Panc1 (cell line): ENCODE results near the gene KRCC1. TPM values are rescaled to one million over a fixed set of nuclear protein-coding genes. Genes with fewer than 3 reads are reported as not detected.

Source experiments
- ATAC-seq: fragments of 200-7000 bp; cut with Tn5 transposase; 2 replicates; pipeline ENCODE4 v1.9.1; 2020; ENCODE audit warnings: mild to moderate bottlenecking, moderate library complexity
- BruUV-seq: library from RNA; stranded (reverse); fragments of 400-500 nt; replicated peaks from 2 replicates; lab custom pipeline; 2021; lab: Mats Ljungman, UMichigan
- CTCF ChIA-PET: fragments of 300-600 bp; sonication (Branson Sonifier 250); formaldehyde crosslinking; loops from one replicate; lab custom pipeline; 2022; ENCODE audit warnings: antibody characterized with exemption; lab: Charles Lee
- POLR2A ChIA-PET: fragments of 300-600 bp; sonication (Branson Sonifier 250); formaldehyde crosslinking; loops from one replicate; lab custom pipeline; 2022; ENCODE audit warnings: antibody characterized with exemption; lab: Charles Lee
- DNase-seq: peaks from one replicate; pipeline ENCODE4 v3.0.0-alpha.2; 2010; ENCODE audit warnings: low read depth, low spot score
- H3K27ac ChIP-seq: 2 replicates; pipeline ENCODE4 v1.5.1; 2011; ENCODE audit warnings: mild to moderate bottlenecking, low read length, inconsistent platforms
- H3K27me3 ChIP-seq: fragments of 200-500 bp; sonication (Bioruptor generic); 2 replicates; pipeline ENCODE4 v1.6.0; 2014; ENCODE audit warnings: low read length, inconsistent platforms; ENCODE audit not compliant: control insufficient read depth, insufficient read depth
- H3K36me3 ChIP-seq: fragments of 200-500 bp; sonication (Bioruptor generic); 2 replicates; pipeline ENCODE4 v1.5.1; 2014; ENCODE audit warnings: inconsistent platforms, mild to moderate bottlenecking, low read length, moderate library complexity; ENCODE audit not compliant: control insufficient read depth, insufficient read depth
- H3K4me1 ChIP-seq: 2 replicates; pipeline ENCODE4 v1.5.1; 2011; ENCODE audit warnings: inconsistent platforms, mild to moderate bottlenecking, low read length, moderate library complexity; ENCODE audit not compliant: control insufficient read depth, insufficient read depth
- H3K4me3 ChIP-seq, 2 experiments: 2 replicates each; pipeline ENCODE4 v1.5.1; 2011 to 2012; ENCODE audit warnings: low read depth in 2 of 2, low read length in 2 of 2, mild to moderate bottlenecking in 2 of 2, inconsistent platforms in 1 of 2, moderate library complexity in 1 of 2
- H3K9me3 ChIP-seq: fragments of 200-500 bp; sonication (Bioruptor generic); 2 replicates; pipeline ENCODE4 v1.5.1; 2014; ENCODE audit warnings: low read depth, mild to moderate bottlenecking, inconsistent platforms, low read length, moderate library complexity; ENCODE audit not compliant: control insufficient read depth, insufficient read depth
- POLR2AphosphoS5 ChIP-seq: IDR thresholded peaks from 2 replicates; pipeline ENCODE4 v1.6.1; 2012; ENCODE audit warnings: mild to moderate bottlenecking, low read depth, low read length, moderate library complexity
- SIN3A ChIP-seq: IDR thresholded peaks from 2 replicates; pipeline ENCODE4 v1.6.1; 2012; ENCODE audit warnings: low read depth, mild to moderate bottlenecking, low read length, moderate library complexity, borderline replicate concordance; ENCODE audit not compliant: insufficient read depth
- TCF7L2 ChIP-seq: IDR thresholded peaks from 2 replicates; pipeline ENCODE4 v1.6.1; 2011; ENCODE audit warnings: mild to moderate bottlenecking, low read depth, low read length, inconsistent platforms
- in situ Hi-C: cut with HindIII; loops from 2 replicates; pipeline ENCODE4 v1.10.0; 2016; ENCODE audit warnings: low sequenced_read_pairs, low pct_unique_long_range_greater_than_20kb
- intact Hi-C: fragments of 100-400 bp; cut with micrococcal nuclease; formaldehyde crosslinking; loops from one replicate; pipeline ENCODE4 v1.10.0; 2022; ENCODE audit not compliant: unreplicated experiment
- total RNA-seq: library from RNA; stranded (reverse); gene quantifications from one replicate; pipeline ENCODE4 v1.2.1, GENCODE V29; 2021; ENCODE audit not compliant: unreplicated experiment
- TF ChIP-seq, protein P1 (sequence below), 2 experiments: IDR thresholded peaks; 2 replicates each; pipeline ENCODE4 v1.6.1; 2011 to 2012; ENCODE audit warnings: low read depth in 2 of 2, control low read depth in 1 of 2, low read length in 1 of 2, mild to moderate bottlenecking in 1 of 2, moderate library complexity in 1 of 2; ENCODE audit not compliant: insufficient read depth in 1 of 2
- TF ChIP-seq, protein P2 (sequence below): fragments of 450-650 bp; IDR thresholded peaks from 2 replicates; pipeline ENCODE4 v1.5.1; 2017; ENCODE audit warnings: mild to moderate bottlenecking

KRCC1 gene
- total RNA-seq, 1 experiment from 2014 or later, result 7.6 TPM

DNA sequence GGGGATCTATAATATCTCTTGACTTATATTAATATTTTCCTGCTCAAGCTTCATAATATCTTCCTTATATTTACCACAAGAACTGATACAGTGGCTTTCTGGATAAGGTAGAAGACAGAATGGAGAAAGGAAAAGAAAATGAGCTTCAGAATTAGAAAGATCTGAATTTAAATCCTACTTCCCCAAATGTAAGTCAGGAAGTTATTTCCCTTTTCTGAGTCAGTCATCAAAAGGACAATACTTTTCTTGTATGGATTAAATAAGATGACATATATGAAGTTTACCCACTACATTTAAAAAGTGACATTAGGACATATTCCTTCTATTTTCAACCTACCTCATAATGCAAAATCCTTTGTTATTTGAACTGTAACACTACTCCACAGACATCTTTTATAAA, 19.0 kb downstream of the KRCC1 start:
- CTCF ChIA-PET, result no interaction called here
- no peak overlapping the region for H3K27ac ChIP-seq
- in situ Hi-C loops, result no loop called here
- BruUV-seq, result no TSS peak
- POLR2A ChIA-PET, result no interaction called here
- intact Hi-C loops, result no loop called here
- H3K36me3 ChIP-seq, result no peaks in the 10 kb centered on the region
- TF ChIP-seq, protein P1, sequence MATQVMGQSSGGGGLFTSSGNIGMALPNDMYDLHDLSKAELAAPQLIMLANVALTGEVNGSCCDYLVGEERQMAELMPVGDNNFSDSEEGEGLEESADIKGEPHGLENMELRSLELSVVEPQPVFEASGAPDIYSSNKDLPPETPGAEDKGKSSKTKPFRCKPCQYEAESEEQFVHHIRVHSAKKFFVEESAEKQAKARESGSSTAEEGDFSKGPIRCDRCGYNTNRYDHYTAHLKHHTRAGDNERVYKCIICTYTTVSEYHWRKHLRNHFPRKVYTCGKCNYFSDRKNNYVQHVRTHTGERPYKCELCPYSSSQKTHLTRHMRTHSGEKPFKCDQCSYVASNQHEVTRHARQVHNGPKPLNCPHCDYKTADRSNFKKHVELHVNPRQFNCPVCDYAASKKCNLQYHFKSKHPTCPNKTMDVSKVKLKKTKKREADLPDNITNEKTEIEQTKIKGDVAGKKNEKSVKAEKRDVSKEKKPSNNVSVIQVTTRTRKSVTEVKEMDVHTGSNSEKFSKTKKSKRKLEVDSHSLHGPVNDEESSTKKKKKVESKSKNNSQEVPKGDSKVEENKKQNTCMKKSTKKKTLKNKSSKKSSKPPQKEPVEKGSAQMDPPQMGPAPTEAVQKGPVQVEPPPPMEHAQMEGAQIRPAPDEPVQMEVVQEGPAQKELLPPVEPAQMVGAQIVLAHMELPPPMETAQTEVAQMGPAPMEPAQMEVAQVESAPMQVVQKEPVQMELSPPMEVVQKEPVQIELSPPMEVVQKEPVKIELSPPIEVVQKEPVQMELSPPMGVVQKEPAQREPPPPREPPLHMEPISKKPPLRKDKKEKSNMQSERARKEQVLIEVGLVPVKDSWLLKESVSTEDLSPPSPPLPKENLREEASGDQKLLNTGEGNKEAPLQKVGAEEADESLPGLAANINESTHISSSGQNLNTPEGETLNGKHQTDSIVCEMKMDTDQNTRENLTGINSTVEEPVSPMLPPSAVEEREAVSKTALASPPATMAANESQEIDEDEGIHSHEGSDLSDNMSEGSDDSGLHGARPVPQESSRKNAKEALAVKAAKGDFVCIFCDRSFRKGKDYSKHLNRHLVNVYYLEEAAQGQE (IDR thresholded peaks at IDR 0.05; ENCODE audit: insufficient read depth in 1 of 2, low read depth in 2 of 2, low read length in 1 of 2), result no peak
- TF ChIP-seq, protein P2, sequence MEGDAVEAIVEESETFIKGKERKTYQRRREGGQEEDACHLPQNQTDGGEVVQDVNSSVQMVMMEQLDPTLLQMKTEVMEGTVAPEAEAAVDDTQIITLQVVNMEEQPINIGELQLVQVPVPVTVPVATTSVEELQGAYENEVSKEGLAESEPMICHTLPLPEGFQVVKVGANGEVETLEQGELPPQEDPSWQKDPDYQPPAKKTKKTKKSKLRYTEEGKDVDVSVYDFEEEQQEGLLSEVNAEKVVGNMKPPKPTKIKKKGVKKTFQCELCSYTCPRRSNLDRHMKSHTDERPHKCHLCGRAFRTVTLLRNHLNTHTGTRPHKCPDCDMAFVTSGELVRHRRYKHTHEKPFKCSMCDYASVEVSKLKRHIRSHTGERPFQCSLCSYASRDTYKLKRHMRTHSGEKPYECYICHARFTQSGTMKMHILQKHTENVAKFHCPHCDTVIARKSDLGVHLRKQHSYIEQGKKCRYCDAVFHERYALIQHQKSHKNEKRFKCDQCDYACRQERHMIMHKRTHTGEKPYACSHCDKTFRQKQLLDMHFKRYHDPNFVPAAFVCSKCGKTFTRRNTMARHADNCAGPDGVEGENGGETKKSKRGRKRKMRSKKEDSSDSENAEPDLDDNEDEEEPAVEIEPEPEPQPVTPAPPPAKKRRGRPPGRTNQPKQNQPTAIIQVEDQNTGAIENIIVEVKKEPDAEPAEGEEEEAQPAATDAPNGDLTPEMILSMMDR, result no peak
- no peak for TF ChIP-seq TCF7L2
- TF ChIP-seq POLR2AphosphoS5, result no peak
- TF ChIP-seq SIN3A, result no peak
- ATAC-seq (no peak), DNase-seq (no peak)
- no peaks in the 10 kb centered on the region for H3K4me1 ChIP-seq
- H3K4me3 ChIP-seq, result no peak overlapping the region
- peaks cover 4% of the 10 kb centered on the region; the same call in 1 of the 2 replicates for H3K9me3 ChIP-seq
- no peaks in the 10 kb centered on the region for H3K27me3 ChIP-seq

DNA sequence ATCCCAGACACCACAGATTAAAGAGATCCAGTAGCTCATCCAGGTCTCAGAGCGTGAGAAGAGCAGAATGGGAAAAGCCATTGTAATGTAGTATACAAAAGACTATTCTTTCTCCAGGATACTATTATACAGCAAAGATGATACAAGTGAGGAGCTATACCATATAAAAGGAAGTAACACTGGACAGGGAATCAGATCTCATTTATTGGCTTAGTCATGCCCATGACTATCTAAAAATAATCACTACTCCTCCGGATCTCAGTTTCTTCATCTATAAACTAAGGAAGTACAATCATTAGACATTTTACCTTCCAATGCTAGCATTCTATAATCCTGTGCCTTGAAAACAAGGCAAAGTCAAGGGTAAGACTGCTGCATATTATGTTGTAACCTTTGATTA, 19.4 kb downstream of the KRCC1 start:
- no peak overlapping the region for H3K4me3 ChIP-seq
- peaks cover 4% of the 10 kb centered on the region; the same call in 1 of the 2 replicates for H3K9me3 ChIP-seq
- H3K27me3 ChIP-seq, result no peaks in the 10 kb centered on the region
- H3K4me1 ChIP-seq, result no peaks in the 10 kb centered on the region
- intact Hi-C loops (no loop called here), in situ Hi-C loops (no loop called here)
- no peak for TF ChIP-seq SIN3A
- TF ChIP-seq, protein P1 (IDR thresholded peaks at IDR 0.05; ENCODE audit: insufficient read depth in 1 of 2, low read depth in 2 of 2, low read length in 1 of 2), result no peak
- TF ChIP-seq TCF7L2, result no peak
- TF ChIP-seq, protein P2, result no peak
- TF ChIP-seq POLR2AphosphoS5, result no peak
- ChIA-PET POLR2A (no interaction called here), CTCF (no interaction called here)
- H3K36me3 ChIP-seq, result no peaks in the 10 kb centered on the region
- no peak for DNase-seq
- BruUV-seq, result no TSS peak
- ATAC-seq, result no peak
- H3K27ac ChIP-seq, result no peak overlapping the region
